ENCODE measurements around the gene CCDC142. TPM values are rescaled to one million over a fixed set of nuclear protein-coding genes. Genes with fewer than 3 reads are reported as not detected.
A peak's percentile ranks its signal among the peaks of the same experiment; 100 is the strongest.
"Not testable (repeated sequence)": the region's sequence is repeated elsewhere in the genome, so short reads cannot be mapped to it uniquely, and the experiment has no call there.

Gene CCDC142
- total RNA-seq, 1 donor from 2014 or later, result 25.0 TPM

- no peak for ATAC-seq
- intact Hi-C loops (cut with DNase I), result loop anchor here (5.0 kb wide), 1 partner anchor 106 kb away; no protein-coding TSS in a partner anchor
- DNase-seq (ENCODE audit: low spot score), result no peak
Observed at GRCh38 chr2:74481431-74481830, 1.4 kb downstream of the CCDC142 start.

GRCh38 chr2:74474899-74475298 lies 7.9 kb downstream of the CCDC142 start:
- DNase-seq (ENCODE audit: low spot score), result no peak
- intact Hi-C loops (cut with DNase I), result no loop called here
- ATAC-seq, result no peak

GRCh38 chr2:74474481-74474880 lies 8.3 kb downstream of the CCDC142 start:
- ATAC-seq (no peak), DNase-seq (ENCODE audit: low spot score) (no peak)
- intact Hi-C loops (cut with DNase I), result no loop called here

GRCh38 chr2:74472945-74473258 lies 9.9 kb downstream of the CCDC142 start:
- intact Hi-C loops (cut with DNase I), result no loop called here
- DNase-seq (ENCODE audit: low spot score) (no peak), ATAC-seq (peak; percentile 5)

GRCh38 chr2:74472086-74472944 lies 10.5 kb downstream of the CCDC142 start, which contains the start of gene MRPL53:
Gene MRPL53, minus strand, starts transcription at chr2:74472680. Its CDS starts 20 bp downstream, at chr2:74472660.
- DNase-seq (ENCODE audit: low spot score) (peak; percentile 98), ATAC-seq (peak; percentile 97)
- intact Hi-C loops (cut with DNase I), result no loop called here

GRCh38 chr2:74471332-74472065 lies 11.3 kb downstream of the CCDC142 start:
- DNase-seq (ENCODE audit: low spot score), result no peak
- intact Hi-C loops (cut with DNase I), result no loop called here
- no peak for ATAC-seq

GRCh38 chr2:74470742-74471141 lies 12.1 kb downstream of the CCDC142 start:
- intact Hi-C loops (cut with DNase I); DNase-seq (ENCODE audit: low spot score): not testable (repeated sequence)

GRCh38 chr2:74464406-74464805 lies 18.4 kb downstream of the CCDC142 start:
- no peak for DNase-seq (ENCODE audit: low spot score)
- ATAC-seq, result no peak
- intact Hi-C loops (cut with DNase I), result no loop called here

More at GRCh38 chr2:74470742-74471141, 12.1 kb downstream of the CCDC142 start:
- not testable (repeated sequence) for ATAC-seq

- no peak for DNase-seq (ENCODE audit: low spot score)
Observed at GRCh38 chr2:74462786-74463105, 20.1 kb downstream of the CCDC142 start.

GRCh38 chr2:74462054-74462785 lies 20.6 kb downstream of the CCDC142 start:
- intact Hi-C loops (cut with DNase I), result no loop called here
- no peak for DNase-seq (ENCODE audit: low spot score)
- no peak for ATAC-seq

More at GRCh38 chr2:74462786-74463105, 20.1 kb downstream of the CCDC142 start:
- intact Hi-C loops (cut with DNase I), result no loop called here
- no peak for ATAC-seq

- no peak for DNase-seq (ENCODE audit: low spot score)
- no peak for ATAC-seq
- intact Hi-C loops (cut with DNase I), result no loop called here
Observed at GRCh38 chr2:74461187-74462053, 21.4 kb downstream of the CCDC142 start.

GRCh38 chr2:74460187-74460586 lies 22.6 kb downstream of the CCDC142 start:
- ATAC-seq; DNase-seq (ENCODE audit: low spot score); intact Hi-C loops (cut with DNase I): not testable (repeated sequence)

GRCh38 chr2:74459503-74460118 lies 23.2 kb downstream of the CCDC142 start:
- intact Hi-C loops (cut with DNase I); DNase-seq (ENCODE audit: low spot score); ATAC-seq: not testable (repeated sequence)

- DNase-seq (ENCODE audit: low spot score), result no peak
- intact Hi-C loops (cut with DNase I), result no loop called here
Observed at GRCh38 chr2:74458938-74459363, 23.8 kb downstream of the CCDC142 start.

GRCh38 chr2:74458132-74458937 lies 24.5 kb downstream of the CCDC142 start, which contains the start of gene WBP1:
Gene WBP1, plus strand, starts transcription at chr2:74458438. Its CDS starts 165 bp downstream, at chr2:74458603.
- ATAC-seq, result peak; percentile 97
- intact Hi-C loops (cut with DNase I), result no loop called here
- DNase-seq (ENCODE audit: low spot score), result peak; percentile 99

More at GRCh38 chr2:74458938-74459363, 23.8 kb downstream of the CCDC142 start:
- no peak for ATAC-seq

- intact Hi-C loops (cut with DNase I), result no loop called here
Observed at GRCh38 chr2:74457549-74458131, 25.2 kb downstream of the CCDC142 start.

GRCh38 chr2:74457129-74457548 lies 25.7 kb downstream of the CCDC142 start:
- ATAC-seq (no peak), DNase-seq (ENCODE audit: low spot score) (no peak)
- intact Hi-C loops (cut with DNase I), result no loop called here

More at GRCh38 chr2:74457549-74458131, 25.2 kb downstream of the CCDC142 start:
- ATAC-seq (peak; percentile 30), DNase-seq (ENCODE audit: low spot score) (peak; percentile 82)

All from sciatic nerve (tissue), 2 donors.